GM21360 (cell line): ENCODE results near the gene MRPL4.

Experiments
- ATAC-seq: cut with Tn5 transposase; IDR thresholded peaks from one replicate; pipeline ENCODE4 v1.9.1; 2021; ENCODE audit warnings: mild to moderate bottlenecking, moderate library complexity; ENCODE audit not compliant: unreplicated experiment

Gene MRPL4

GRCh38 chr19:10309423-10309822 is 57.4 kb downstream of the MRPL4 start, which contains the start of gene ZGLP1:
TSS of gene ZGLP1 (minus strand) at chr19:10309815.
- ATAC-seq = no peak
